Naive B cell (primary cell): Measurements from ENCODE around the gene C17orf75. TPM values are rescaled to one million over a fixed set of nuclear protein-coding genes. Genes with fewer than 3 reads are reported as not detected.

Source experiments
- ATAC-seq, 2 donors: fragments of 150-1000 bp; cut with Tn5 transposase; 2 replicates each; pipeline ENCODE4 v1.10.0; 2021; ENCODE audit warnings: low read depth in 2 of 2, mild to moderate bottlenecking in 2 of 2, moderate library complexity in 2 of 2
- DNase-seq: peaks from one replicate; pipeline ENCODE4 v3.0.0; 2022
- H3K27ac Mint-ChIP-seq, 6 donors: one replicate each; pipeline ENCODE4 v1.8.0; 2020 to 2022; ENCODE audit warnings: mild to moderate bottlenecking in 6 of 6, mixed read lengths in 6 of 6, moderate library complexity in 5 of 6, inconsistent platforms in 2 of 6
- H3K27me3 Mint-ChIP-seq, 3 donors: one replicate each; pipeline ENCODE4 v1.8.0; 2021 to 2022; ENCODE audit warnings: mixed read lengths in 3 of 3, mild to moderate bottlenecking in 1 of 3
- H3K36me3 Mint-ChIP-seq, 2 donors: one replicate each; pipeline ENCODE4 v1.8.0; 2020 to 2022; ENCODE audit warnings: mixed read lengths in 2 of 2, inconsistent platforms in 1 of 2, mild to moderate bottlenecking in 1 of 2
- H3K4me1 Mint-ChIP-seq, 3 donors: one replicate each; pipeline ENCODE4 v1.8.0; 2020 to 2022; ENCODE audit warnings: mixed read lengths in 3 of 3, inconsistent platforms in 1 of 3, mild to moderate bottlenecking in 1 of 3, moderate library complexity in 1 of 3
- H3K4me3 Mint-ChIP-seq, 8 donors: one replicate each; pipeline ENCODE4 v1.8.0; 2020 to 2022; ENCODE audit warnings: mild to moderate bottlenecking in 8 of 8, mixed read lengths in 8 of 8, moderate library complexity in 8 of 8, inconsistent platforms in 2 of 8
- H3K9me3 Mint-ChIP-seq, 7 donors: one replicate each; pipeline ENCODE4 v1.8.0; 2020 to 2022; ENCODE audit warnings: mixed read lengths in 7 of 7, mild to moderate bottlenecking in 5 of 7, inconsistent platforms in 2 of 7, moderate library complexity in 1 of 7
- polyA plus RNA-seq, 6 donors: library from polyadenylated mRNA; unstranded; fragments of 300-500 nt; fragmentation: Illumina TruSeq; gene quantifications; one replicate each; pipeline ENCODE4 v1.2.3, GENCODE V29; 2021; ENCODE audit warnings: low read depth in 6 of 6

C17orf75 gene
- polyA plus RNA-seq, 6 donors from 2014 or later = 4.5 to 12.4 (median 9.6) TPM

DNA sequence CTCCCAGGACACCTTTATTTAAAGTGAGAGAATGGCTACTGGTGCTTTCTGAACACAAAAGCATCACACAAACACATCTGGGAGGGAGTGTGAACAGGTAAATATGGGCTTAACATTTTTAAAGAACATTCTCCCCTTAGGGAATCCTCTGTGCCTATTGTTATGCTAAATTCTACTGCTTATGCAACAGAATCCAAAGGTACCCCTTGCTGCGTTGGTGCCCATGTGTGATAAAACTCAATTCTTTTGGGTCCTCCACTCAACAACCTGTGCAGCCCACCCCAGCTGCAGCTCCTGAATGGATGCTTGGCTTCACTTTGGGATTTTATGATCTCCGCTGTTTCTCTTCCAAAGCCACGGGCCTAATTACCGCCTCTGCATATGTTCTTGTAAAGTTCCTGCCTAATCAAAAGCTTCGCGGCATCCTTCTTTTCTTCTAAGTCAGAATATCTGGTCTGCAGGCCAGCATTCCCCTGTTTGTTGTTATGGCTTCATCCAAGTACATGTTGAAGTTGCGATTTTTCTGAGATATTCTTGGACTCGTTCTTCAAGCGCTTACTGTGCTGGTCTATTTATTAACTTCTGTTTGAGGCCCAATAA is 52.4 kb downstream of the C17orf75 start:
- ATAC-seq = no peak
- Mint-ChIP-seq H3K4me3 (peak overlapping the region in 1 of 8 donors; percentile 10), H3K27ac (no peak overlapping the region), H3K36me3 (no peaks in the 10 kb centered on the region), H3K4me1 (peaks cover 4 to 22% (median 14%) of the 10 kb centered on the region in 3 donors), H3K27me3 (peaks cover 34 to 54% (median 44%) of the 10 kb centered on the region in 3 donors), H3K9me3 (no peaks in the 10 kb centered on the region)
- DNase-seq = no peak

DNA sequence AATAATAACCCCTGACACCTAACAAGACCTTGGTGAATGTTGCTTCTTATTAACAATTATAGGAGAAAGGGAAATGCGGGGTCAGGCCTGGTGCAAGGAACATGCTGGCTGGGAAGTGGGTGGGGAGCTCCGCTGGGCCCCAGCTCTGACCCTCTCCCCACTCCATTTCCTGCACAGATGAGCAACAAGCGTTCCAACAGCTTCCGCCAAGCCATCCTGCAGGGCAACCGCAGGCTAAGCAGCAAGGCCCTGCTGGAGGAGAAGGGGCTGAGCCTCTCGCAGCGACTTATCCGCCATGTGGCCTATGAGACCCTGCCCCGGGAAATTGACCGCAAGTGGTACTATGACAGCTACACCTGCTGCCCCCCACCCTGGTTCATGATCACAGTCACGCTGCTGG is 53.4 kb downstream of the C17orf75 start:
- no peaks in the 10 kb centered on the region for H3K9me3 Mint-ChIP-seq
- no peaks in the 10 kb centered on the region for H3K36me3 Mint-ChIP-seq
- H3K27ac Mint-ChIP-seq = no peak overlapping the region
- DNase-seq = no peak
- peaks cover 12 to 29% (median 23%) of the 10 kb centered on the region in 3 donors for H3K4me1 Mint-ChIP-seq
- no peak for ATAC-seq
- H3K27me3 Mint-ChIP-seq = peaks cover 38 to 63% (median 53%) of the 10 kb centered on the region in 3 donors
- peak overlapping the region in 1 of 8 donors; percentile 54 for H3K4me3 Mint-ChIP-seq

DNA sequence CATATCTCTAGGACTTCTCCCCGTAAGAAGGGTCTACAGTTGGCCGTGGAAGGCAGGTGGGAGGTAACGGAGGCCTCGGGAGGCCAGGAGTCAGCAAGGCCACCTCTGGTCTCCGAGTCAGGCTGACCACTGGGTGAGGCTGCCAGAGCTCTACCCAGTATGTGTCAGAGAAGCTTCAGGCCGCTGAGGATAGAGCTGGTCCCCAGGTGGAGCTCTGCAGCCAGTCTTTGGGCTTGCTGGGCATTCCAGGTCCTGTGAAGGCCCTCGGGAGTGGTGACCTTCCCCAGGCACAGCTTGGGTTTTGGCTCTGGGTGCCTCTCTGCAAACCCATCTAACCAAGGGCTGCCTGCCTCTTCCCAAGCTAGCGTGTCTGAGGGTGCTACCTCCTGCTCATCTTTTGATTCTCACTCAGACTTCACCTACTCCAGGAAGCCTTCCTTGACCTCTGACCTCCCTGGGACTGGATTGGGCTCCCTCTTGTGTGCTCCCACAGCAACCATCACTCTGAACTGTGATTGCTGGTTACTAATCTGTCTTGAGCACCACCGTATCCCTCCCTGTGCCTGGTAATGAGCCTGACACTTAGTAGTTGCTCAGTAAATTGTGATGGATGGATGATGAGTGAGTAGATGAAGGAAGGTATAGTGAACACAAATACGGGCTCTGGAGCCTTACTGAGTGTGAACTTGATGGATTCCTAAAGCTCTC is 54.0 kb downstream of the C17orf75 start:
- Mint-ChIP-seq H3K27ac (no peak overlapping the region), H3K4me1 (peaks cover 12 to 26% (median 24%) of the 10 kb centered on the region in 3 donors), H3K9me3 (no peaks in the 10 kb centered on the region), H3K4me3 (no peak overlapping the region), H3K27me3 (peaks cover 39 to 66% (median 60%) of the 10 kb centered on the region in 3 donors), H3K36me3 (no peaks in the 10 kb centered on the region)
- DNase-seq (no peak), ATAC-seq (no peak)

DNA sequence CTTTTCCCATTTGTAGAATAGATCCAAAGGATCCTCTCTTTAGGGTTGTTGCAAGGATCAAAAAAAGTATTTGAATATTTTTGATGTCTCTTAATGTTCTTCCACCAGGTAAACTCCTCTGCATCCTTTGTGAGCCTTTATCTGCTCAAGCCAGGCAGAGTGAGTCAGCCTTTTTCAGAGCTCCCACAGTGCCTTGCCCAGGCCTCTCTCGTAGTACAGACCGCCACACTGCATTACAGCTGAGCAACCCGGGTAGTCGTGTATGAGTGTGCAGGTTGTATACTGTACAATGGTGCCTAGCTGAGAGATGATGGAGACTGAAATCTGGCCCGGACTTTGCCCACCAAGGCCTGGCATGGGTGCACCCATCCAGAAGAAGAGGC is 55.5 kb downstream of the C17orf75 start:
- Mint-ChIP-seq H3K9me3 (no peaks in the 10 kb centered on the region), H3K4me1 (peaks cover 9 to 18% (median 16%) of the 10 kb centered on the region in 3 donors), H3K36me3 (no peaks in the 10 kb centered on the region), H3K27ac (no peak overlapping the region), H3K27me3 (peaks cover 46 to 72% (median 63%) of the 10 kb centered on the region in 3 donors), H3K4me3 (no peak overlapping the region)
- ATAC-seq (no peak), DNase-seq (no peak)

DNA sequence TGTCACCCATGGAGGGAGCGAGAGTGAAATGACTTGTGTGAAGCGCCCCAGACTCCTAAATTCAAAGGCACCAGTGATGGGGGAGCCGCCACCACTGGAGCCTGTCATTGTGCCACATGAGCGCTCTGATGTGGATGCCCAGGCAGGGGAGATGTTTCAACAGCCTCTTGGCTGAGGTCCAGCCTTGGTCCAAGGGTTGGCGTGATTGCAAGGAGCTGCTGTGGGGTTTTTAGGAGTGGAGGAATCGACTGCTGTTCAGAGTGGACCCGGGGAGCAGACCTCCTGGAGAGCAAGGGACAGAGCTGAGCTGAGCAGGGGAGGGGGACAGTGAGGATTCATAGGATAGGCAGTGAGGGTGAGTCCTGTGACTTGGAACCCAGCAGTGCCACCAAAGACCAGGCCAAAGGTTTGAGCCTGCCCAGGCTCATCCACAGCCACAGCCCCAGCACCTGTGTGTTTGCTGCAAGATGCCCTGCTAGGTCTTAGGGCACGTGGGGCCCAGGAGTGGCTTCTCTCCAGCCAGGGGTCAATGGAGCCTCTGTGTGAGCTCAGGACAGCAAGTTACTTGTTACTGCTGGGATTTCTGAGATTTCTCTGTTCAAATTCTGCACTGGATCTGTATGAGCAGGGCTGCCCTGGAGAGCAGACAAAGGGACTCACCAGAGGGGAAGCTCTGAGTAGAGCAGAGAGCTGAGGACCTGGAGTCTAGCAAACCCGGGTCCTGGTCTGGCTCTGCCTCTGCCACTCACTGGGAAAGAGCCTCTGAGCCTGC is 56.0 kb downstream of the C17orf75 start:
- Mint-ChIP-seq H3K9me3 (no peaks in the 10 kb centered on the region), H3K27me3 (peaks cover 46 to 72% (median 63%) of the 10 kb centered on the region in 3 donors), H3K36me3 (no peaks in the 10 kb centered on the region), H3K4me3 (peak overlapping the region in 2 of 8 donors; percentile 54 to 65), H3K27ac (no peak overlapping the region), H3K4me1 (peaks cover 9 to 18% (median 16%) of the 10 kb centered on the region in 3 donors)
- no peak for ATAC-seq
- no peak for DNase-seq

DNA sequence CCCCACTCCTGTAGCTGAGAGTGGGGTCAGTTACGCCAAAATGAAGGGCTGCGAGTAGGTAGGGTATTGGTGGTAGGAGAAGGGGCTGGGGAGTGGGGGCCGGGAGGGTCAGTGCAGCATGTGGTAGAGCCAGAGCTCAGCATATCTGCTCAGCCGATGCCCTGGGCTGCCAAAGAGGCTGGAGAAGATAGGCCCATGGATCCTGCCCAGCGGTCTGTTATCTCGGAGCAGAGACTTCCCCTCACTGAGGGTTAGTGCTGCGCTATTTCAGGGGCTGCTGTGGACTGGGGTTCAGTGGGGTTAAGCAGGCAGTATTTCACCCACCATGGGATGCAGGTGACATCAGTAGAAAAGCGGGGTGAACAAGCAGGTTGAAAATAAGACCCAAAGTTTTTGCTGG is 56.7 kb downstream of the C17orf75 start:
- ATAC-seq (no peak), DNase-seq (no peak)
- Mint-ChIP-seq H3K4me3 (no peak overlapping the region), H3K27ac (no peak overlapping the region), H3K9me3 (no peaks in the 10 kb centered on the region), H3K36me3 (no peaks in the 10 kb centered on the region), H3K4me1 (peaks cover 9 to 18% (median 16%) of the 10 kb centered on the region in 3 donors), H3K27me3 (peaks cover 46 to 69% (median 63%) of the 10 kb centered on the region in 3 donors)

DNA sequence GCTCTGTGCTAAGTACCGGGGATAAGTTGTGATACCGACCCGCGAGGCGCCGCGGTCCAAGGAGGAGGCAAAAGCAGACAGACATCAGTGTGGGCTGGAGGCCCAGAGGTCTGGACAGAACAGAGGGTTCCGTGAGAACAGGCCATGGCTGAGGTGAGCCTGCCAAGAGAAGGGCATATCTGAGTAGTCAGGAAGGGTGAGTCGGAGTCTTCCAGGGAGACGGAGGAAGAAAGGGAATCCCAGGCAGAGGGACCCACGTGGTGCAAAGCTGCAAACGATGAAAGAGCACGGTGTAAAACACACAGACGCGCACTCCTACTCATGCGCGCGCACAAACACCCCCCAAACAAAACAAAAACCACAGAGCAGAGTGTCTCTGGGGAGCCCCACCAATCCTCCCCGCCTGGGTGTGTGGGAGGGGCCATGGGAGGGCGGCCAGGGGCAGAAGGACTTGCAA is 58.2 kb downstream of the C17orf75 start:
- no peak for DNase-seq
- peaks cover 9 to 14% (median 13%) of the 10 kb centered on the region in 3 donors for H3K4me1 Mint-ChIP-seq
- peak overlapping the region in 3 of 8 donors; percentile 37 to 80 (median 45) for H3K4me3 Mint-ChIP-seq

DNA sequence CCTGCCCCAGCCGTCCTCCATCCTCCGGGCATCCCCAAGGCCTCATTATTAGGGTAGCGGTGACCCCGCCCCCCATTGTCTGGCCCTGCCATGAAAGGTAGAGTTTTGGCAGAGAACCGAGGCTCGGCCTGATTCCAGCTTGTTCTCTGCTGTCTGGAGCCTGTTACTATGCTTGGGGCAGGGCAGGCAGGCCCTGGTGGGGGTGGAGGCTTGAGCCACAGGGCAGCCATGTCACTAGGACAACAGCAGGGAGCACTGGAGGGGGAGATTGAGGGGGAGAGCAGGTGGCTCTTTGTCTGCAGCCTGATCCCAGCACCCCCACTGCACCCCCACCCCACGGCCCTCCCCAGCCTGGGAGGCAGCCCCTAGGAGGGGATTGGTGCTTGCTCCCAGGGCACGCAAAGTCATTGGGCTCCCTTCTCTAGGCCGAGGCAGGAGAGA is 60.9 kb downstream of the C17orf75 start:
- H3K4me1 Mint-ChIP-seq = peaks cover 9 to 14% (median 11%) of the 10 kb centered on the region in 3 donors
- ATAC-seq = no peak
- H3K27me3 Mint-ChIP-seq = peaks cover 28 to 41% (median 34%) of the 10 kb centered on the region in 3 donors
- no peak overlapping the region for H3K27ac Mint-ChIP-seq
- H3K4me3 Mint-ChIP-seq = no peak overlapping the region
- H3K36me3 Mint-ChIP-seq = no peaks in the 10 kb centered on the region
- no peaks in the 10 kb centered on the region for H3K9me3 Mint-ChIP-seq
- no peak for DNase-seq

More for the DNA sequence above, 58.2 kb downstream of the C17orf75 start:
- Mint-ChIP-seq H3K27ac (peak overlapping the region in 1 of 6 donors; percentile 37), H3K27me3 (peaks cover 35 to 62% (median 54%) of the 10 kb centered on the region in 3 donors), H3K9me3 (no peaks in the 10 kb centered on the region), H3K36me3 (no peaks in the 10 kb centered on the region)
- ATAC-seq = peak; percentile 59 to 79

DNA sequence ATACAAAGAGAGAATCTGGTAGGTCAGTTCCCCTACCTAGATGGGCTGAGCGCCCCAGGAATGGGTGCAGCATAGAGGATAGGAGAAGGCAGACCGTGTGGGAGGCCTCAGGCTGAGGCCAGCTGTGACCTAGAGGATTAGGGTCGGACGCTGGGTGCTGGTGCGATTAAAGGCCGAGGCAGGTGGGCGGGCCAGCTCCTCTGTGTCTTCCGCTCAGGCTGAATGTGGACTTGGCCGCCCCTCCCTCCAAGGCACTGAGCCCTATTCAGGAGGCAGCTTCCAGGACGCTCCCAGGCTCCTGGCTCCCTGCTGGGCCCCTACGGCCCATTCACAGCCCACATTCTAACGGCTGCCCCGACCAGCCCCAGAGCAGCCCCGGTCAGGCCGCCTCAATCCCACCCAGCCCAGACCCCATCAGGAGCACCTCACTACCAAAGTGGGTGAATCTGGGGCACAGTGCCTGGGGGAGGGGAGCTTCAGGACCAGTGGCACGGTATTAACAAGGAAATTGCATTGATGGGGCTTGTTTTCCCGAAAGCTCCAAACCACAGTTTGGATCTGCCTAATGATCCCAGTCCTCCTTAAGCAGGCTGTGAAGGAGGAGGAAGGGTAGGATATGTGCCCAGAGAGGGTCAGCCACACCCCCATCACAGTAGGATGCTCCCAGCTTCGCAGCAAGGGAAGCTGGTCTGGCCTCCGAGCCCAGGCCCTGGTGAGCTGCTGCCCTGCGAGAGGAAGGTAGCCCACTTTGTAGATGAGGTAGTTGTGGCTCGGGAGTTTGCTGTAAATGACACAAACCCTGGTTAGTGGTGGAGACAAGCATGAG is 61.9 kb downstream of the C17orf75 start:
- Mint-ChIP-seq H3K4me1 (peaks cover 9 to 19% (median 13%) of the 10 kb centered on the region in 3 donors), H3K27me3 (peaks cover 23 to 38% (median 25%) of the 10 kb centered on the region in 3 donors), H3K9me3 (no peaks in the 10 kb centered on the region), H3K36me3 (no peaks in the 10 kb centered on the region), H3K27ac (no peak overlapping the region), H3K4me3 (no peak overlapping the region)
- DNase-seq = no peak
- no peak for ATAC-seq

DNA sequence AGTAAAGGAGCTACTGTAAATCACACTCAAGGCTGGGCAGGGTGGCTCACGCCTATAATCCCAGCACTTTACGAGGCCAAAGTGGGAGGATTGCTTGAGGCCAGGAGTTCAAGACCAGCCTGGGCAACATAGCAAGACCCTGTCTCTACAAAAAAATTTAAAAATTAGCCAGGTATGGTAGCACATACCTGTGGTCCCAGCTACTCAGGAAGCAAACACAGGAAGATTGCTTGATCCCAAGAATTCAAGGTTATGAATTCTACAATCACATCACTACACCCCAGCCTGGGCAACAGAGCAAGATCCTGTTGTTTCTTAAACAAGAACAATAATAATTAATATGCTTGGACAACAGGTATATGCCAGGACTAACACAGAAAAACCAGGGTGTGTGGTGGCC is 63.2 kb downstream of the C17orf75 start:
- no peak overlapping the region for H3K27ac Mint-ChIP-seq
- DNase-seq (no peak), ATAC-seq (no peak)
- no peak overlapping the region for H3K4me3 Mint-ChIP-seq
- peaks cover 4 to 12% (median 8%) of the 10 kb centered on the region in 3 donors for H3K4me1 Mint-ChIP-seq
- H3K9me3 Mint-ChIP-seq = no peaks in the 10 kb centered on the region
- no peaks in the 10 kb centered on the region for H3K36me3 Mint-ChIP-seq
- H3K27me3 Mint-ChIP-seq = peaks cover 19 to 37% (median 22%) of the 10 kb centered on the region in 3 donors
